GM21576 (cell line): ENCODE measurements around the gene GIPC1.
"Not testable (repeated sequence)": the region's sequence is repeated elsewhere in the genome, so short reads cannot be mapped to it uniquely, and the experiment has no call there.

Experiments used
- ATAC-seq: cut with Tn5 transposase; IDR thresholded peaks from one replicate; pipeline ENCODE4 v1.9.1; 2021; ENCODE audit warnings: mild to moderate bottlenecking, moderate library complexity; ENCODE audit not compliant: unreplicated experiment

Gene GIPC1

GRCh38 chr19:14473073-14473977 lies 22.6 kb downstream of the GIPC1 start:
- ATAC-seq, result no peak

GRCh38 chr19:14472202-14472938 lies 23.6 kb downstream of the GIPC1 start:
- ATAC-seq, result no peak

GRCh38 chr19:14471436-14472187 lies 24.3 kb downstream of the GIPC1 start:
- no peak for ATAC-seq

- no peak for ATAC-seq
These were observed 25.7 kb downstream of the GIPC1 start for GRCh38 chr19:14470031-14470876.

- ATAC-seq, result no peak
These were observed 28.1 kb downstream of the GIPC1 start for GRCh38 chr19:14467816-14468215.

- no peak for ATAC-seq
These were observed 28.5 kb downstream of the GIPC1 start for GRCh38 chr19:14467391-14467790.

- ATAC-seq, result no peak
These were observed 32.2 kb downstream of the GIPC1 start for GRCh38 chr19:14463747-14464146.

GRCh38 chr19:14462401-14462800 lies 33.5 kb downstream of the GIPC1 start:
- not testable (repeated sequence) for ATAC-seq

GRCh38 chr19:14460935-14461334 lies 35.0 kb downstream of the GIPC1 start:
- no peak for ATAC-seq

- no peak for ATAC-seq
These were observed 36.2 kb downstream of the GIPC1 start for GRCh38 chr19:14459703-14460102.

GRCh38 chr19:14452303-14452702 lies 43.6 kb downstream of the GIPC1 start:
- not testable (repeated sequence) for ATAC-seq

GRCh38 chr19:14450876-14451275 lies 45.1 kb downstream of the GIPC1 start:
- no peak for ATAC-seq

- ATAC-seq, result no peak
These were observed 45.6 kb downstream of the GIPC1 start for GRCh38 chr19:14450168-14450874.

GRCh38 chr19:14449321-14449720 lies 46.6 kb downstream of the GIPC1 start:
- ATAC-seq, result no peak

GRCh38 chr19:14446336-14447036 lies 49.4 kb downstream of the GIPC1 start:
- ATAC-seq, result no peak

- no peak for ATAC-seq
These were observed 52.2 kb downstream of the GIPC1 start for GRCh38 chr19:14443632-14444216.

- no peak for ATAC-seq
These were observed 52.9 kb downstream of the GIPC1 start for GRCh38 chr19:14442891-14443631.
